Ramos (cell line): ENCODE results near the gene CCL27.

ENCODE experiments used
- in situ Hi-C: fragments of 300-500 bp; cut with MboI; formaldehyde crosslinking; loops from one replicate; pipeline ENCODE4 v1.14.3; 2022; ENCODE audit warnings: low sequenced_read_pairs; ENCODE audit not compliant: unreplicated experiment

CCL27 gene

GRCh38 chr9:34630402-34631154 lies 31.9 kb downstream of the CCL27 start:
- in situ Hi-C loops, result no loop called here

GRCh38 chr9:34629491-34629808 lies 33.0 kb downstream of the CCL27 start:
- in situ Hi-C loops, result no loop called here

GRCh38 chr9:34628656-34629490 lies 33.6 kb downstream of the CCL27 start, which contains the start of gene ARID3C:
Gene ARID3C (minus strand): TSS chr9:34629066. CDS start chr9:34628014, 1,052 bp downstream.
- in situ Hi-C loops, result no loop called here

GRCh38 chr9:34627716-34628655 lies 34.5 kb downstream of the CCL27 start:
- in situ Hi-C loops, result no loop called here

- in situ Hi-C loops, result no loop called here
These were observed 37.3 kb downstream of the CCL27 start for GRCh38 chr9:34625186-34625486.

- in situ Hi-C loops, result no loop called here
These were observed 37.8 kb downstream of the CCL27 start for GRCh38 chr9:34624475-34625185.

- in situ Hi-C loops, result no loop called here
These were observed 38.9 kb downstream of the CCL27 start for GRCh38 chr9:34623374-34624235.

GRCh38 chr9:34620061-34620994 lies 42.1 kb downstream of the CCL27 start, which contains the start of gene DCTN3:
Gene DCTN3 (minus strand): TSS chr9:34620495. CDS start chr9:34620464, 31 bp downstream.
- in situ Hi-C loops, result no loop called here

GRCh38 chr9:34615132-34615531 lies 47.3 kb downstream of the CCL27 start:
- in situ Hi-C loops, result no loop called here

GRCh38 chr9:34612788-34613390 lies 49.6 kb downstream of the CCL27 start:
- in situ Hi-C loops, result no loop called here
